Omental fat pad (tissue), 4 donors: ENCODE data around the gene DSCAML1. TPM values are rescaled to one million over a fixed set of nuclear protein-coding genes. Genes with fewer than 3 reads are reported as not detected.

ENCODE experiments used
- ATAC-seq: fragments of 150-250 bp; one replicate; pipeline ENCODE4 v1.9.1; 2016; ENCODE audit warnings: mild to moderate bottlenecking, moderate library complexity; ENCODE audit not compliant: low FRiP score
- DNase-seq: peaks from one replicate; pipeline ENCODE4 v3.0.0-alpha.2; 2019; ENCODE audit warnings: low spot score
- CTCF ChIP-seq, 3 donors: fragments of 450-650 bp; IDR thresholded peaks; one replicate each; pipeline ENCODE4 v1.5.1; 2016 to 2017; ENCODE audit warnings: antibody characterized with exemption in 3 of 3, mild to moderate bottlenecking in 3 of 3, moderate library complexity in 2 of 3
- total RNA-seq, 4 donors: library from RNA; depleted of rRNA; stranded (reverse); fragments of >200 nt; gene quantifications; one replicate each; pipeline ENCODE4 v1.1.0, GENCODE V29; 2016

DSCAML1 gene
- total RNA-seq, 4 donors from 2014 or later: 0.95 to 10.9 (median 3.9) TPM

- ATAC-seq (no peak), DNase-seq (no peak)
- no peak for TF ChIP-seq CTCF (IDR thresholded peaks at IDR 0.05)
These were observed 24.4 kb upstream of the DSCAML1 start for GRCh38 chr11:117821431-117821830.

GRCh38 chr11:117820516-117820915 is 23.5 kb upstream of the DSCAML1 start:
- DNase-seq (no peak), ATAC-seq (no peak)
- no peak for TF ChIP-seq CTCF (IDR thresholded peaks at IDR 0.05)

- DNase-seq (no peak), ATAC-seq (no peak)
- TF ChIP-seq CTCF (IDR thresholded peaks at IDR 0.05): no peak
These were observed 23.1 kb upstream of the DSCAML1 start for GRCh38 chr11:117820071-117820470.

- DNase-seq (no peak), ATAC-seq (no peak)
- no peak for TF ChIP-seq CTCF (IDR thresholded peaks at IDR 0.05)
These were observed 22.4 kb upstream of the DSCAML1 start for GRCh38 chr11:117819096-117820040.

- peak; percentile 14 for ATAC-seq
- no peak for TF ChIP-seq CTCF (IDR thresholded peaks at IDR 0.05)
- DNase-seq: no peak
These were observed 21.2 kb upstream of the DSCAML1 start for GRCh38 chr11:117818041-117818873.

- DNase-seq (peak; percentile 84), ATAC-seq (peak; percentile 75)
- peak in 2 of 3 donors; percentile 93 to 99 for TF ChIP-seq CTCF (IDR thresholded peaks at IDR 0.05)
These were observed 20.5 kb upstream of the DSCAML1 start for GRCh38 chr11:117817368-117818040.
